OCI-LY7 (cell line): ENCODE data around the gene RHOB. TPM values are rescaled to one million over a fixed set of nuclear protein-coding genes. Genes with fewer than 3 reads are reported as not detected.
A peak's percentile ranks its signal among the peaks of the same experiment; 100 is the strongest.

Experiments used
- BruUV-seq: library from RNA; stranded (reverse); fragments of 400-500 nt; replicated peaks from 2 replicates; lab custom pipeline; 2021; lab: Mats Ljungman, UMichigan
- CTCF ChIA-PET: fragments of 300-600 bp; sonication (Branson Sonifier 250); formaldehyde crosslinking; loops from one replicate; lab custom pipeline; 2022; ENCODE audit warnings: antibody characterized with exemption; ENCODE audit not compliant: unreplicated experiment; lab: Charles Lee
- POLR2A ChIA-PET: fragments of 300-600 bp; sonication (Branson Sonifier 250); formaldehyde crosslinking; loops from one replicate; lab custom pipeline; 2022; ENCODE audit warnings: antibody characterized with exemption; lab: Charles Lee
- DNase-seq: peaks from one replicate; pipeline ENCODE4 v3.0.0-alpha.2; 2015; ENCODE audit warnings: low spot score
- H2AFZ ChIP-seq: fragments of 200-600 bp; sonication (generic), shearing (Covaris generic); 2 replicates; pipeline ENCODE4 v1.6.1; 2014; ENCODE audit warnings: mild to moderate bottlenecking, antibody characterized with exemption, low read length, moderate library complexity
- H3K27ac ChIP-seq: fragments of 200-600 bp; sonication (generic); 2 replicates; pipeline ENCODE4 v1.5.1; 2014; ENCODE audit warnings: mixed run types, low read depth, mild to moderate bottlenecking, moderate library complexity, low read length, inconsistent platforms; ENCODE audit not compliant: poor library complexity, severe bottlenecking
- H3K36me3 ChIP-seq: fragments of 200-600 bp; sonication (generic); 2 replicates; pipeline ENCODE4 v1.6.1; 2014; ENCODE audit warnings: mild to moderate bottlenecking, antibody characterized with exemption, low read length, moderate library complexity, mixed read lengths; ENCODE audit not compliant: insufficient read depth
- H3K4me1 ChIP-seq: fragments of 200-600 bp; sonication (generic); 2 replicates; pipeline ENCODE4 v1.5.1; 2014; ENCODE audit warnings: mild to moderate bottlenecking, low read length; ENCODE audit not compliant: insufficient read depth, poor library complexity, severe bottlenecking
- H3K4me2 ChIP-seq: fragments of 200-600 bp; sonication (generic); 2 replicates; pipeline ENCODE4 v1.6.1; 2014; ENCODE audit warnings: mild to moderate bottlenecking, low read length
- H3K4me3 ChIP-seq: fragments of 200-600 bp; sonication (generic); 2 replicates; pipeline ENCODE4 v1.5.1; 2014; ENCODE audit warnings: mild to moderate bottlenecking, low read depth, low read length; ENCODE audit not compliant: poor library complexity, severe bottlenecking
- H3K79me2 ChIP-seq: fragments of 200-600 bp; sonication (generic); 2 replicates; pipeline ENCODE4 v1.6.1; 2016; ENCODE audit warnings: low read depth, mild to moderate bottlenecking, low read length, moderate library complexity, mixed read lengths; ENCODE audit not compliant: insufficient read depth
- H3K9me2 ChIP-seq: fragments of 200-600 bp; sonication (generic); 2 replicates; pipeline ENCODE4 v1.6.1; 2016; ENCODE audit warnings: mild to moderate bottlenecking, low read length, mixed read lengths; ENCODE audit not compliant: insufficient read depth
- H3K9me3 ChIP-seq: fragments of 200-600 bp; sonication (generic); 2 replicates; pipeline ENCODE4 v1.6.1; 2014; ENCODE audit warnings: mild to moderate bottlenecking, mixed run types, low read length, mixed read lengths
- H4K20me1 ChIP-seq: fragments of 200-600 bp; sonication (generic); 2 replicates; pipeline ENCODE4 v1.6.1; 2014; ENCODE audit warnings: mild to moderate bottlenecking, antibody characterized with exemption, low read length, moderate library complexity, mixed read lengths; ENCODE audit not compliant: insufficient read depth
- EZH2phosphoT487 ChIP-seq: fragments of 200-600 bp; sonication (generic); IDR thresholded peaks from 2 replicates; pipeline ENCODE4 v1.6.1; 2018; ENCODE audit warnings: low read depth, borderline replicate concordance, mild to moderate bottlenecking, mixed run types, antibody characterized with exemption, low read length, moderate library complexity, mixed read lengths
- intact Hi-C: fragments of 100-400 bp; cut with micrococcal nuclease; formaldehyde crosslinking; loops from one replicate; pipeline ENCODE4 v1.10.0; 2022; ENCODE audit not compliant: unreplicated experiment
- total RNA-seq, 2 experiments: library from RNA; depleted of rRNA in 1 of 2; stranded (reverse); fragments of >200 nt in 1 of 2; shearing (Covaris generic) in 1 of 2; gene quantifications; 2 replicates each; pipeline ENCODE4 v1.2.3, GENCODE V29; 2014 to 2022
- TF ChIP-seq, protein P1 (sequence below): fragments of 200-600 bp; sonication (generic); conservative IDR thresholded peaks from 2 replicates; pipeline ENCODE4 v1.5.1; 2014; ENCODE audit warnings: mild to moderate bottlenecking, antibody characterized with exemption, low read length, moderate library complexity, mixed read lengths

RHOB gene
- total RNA-seq, 2 experiments from 2014 or later = 0.36 TPM; not detected in 1

DNA sequence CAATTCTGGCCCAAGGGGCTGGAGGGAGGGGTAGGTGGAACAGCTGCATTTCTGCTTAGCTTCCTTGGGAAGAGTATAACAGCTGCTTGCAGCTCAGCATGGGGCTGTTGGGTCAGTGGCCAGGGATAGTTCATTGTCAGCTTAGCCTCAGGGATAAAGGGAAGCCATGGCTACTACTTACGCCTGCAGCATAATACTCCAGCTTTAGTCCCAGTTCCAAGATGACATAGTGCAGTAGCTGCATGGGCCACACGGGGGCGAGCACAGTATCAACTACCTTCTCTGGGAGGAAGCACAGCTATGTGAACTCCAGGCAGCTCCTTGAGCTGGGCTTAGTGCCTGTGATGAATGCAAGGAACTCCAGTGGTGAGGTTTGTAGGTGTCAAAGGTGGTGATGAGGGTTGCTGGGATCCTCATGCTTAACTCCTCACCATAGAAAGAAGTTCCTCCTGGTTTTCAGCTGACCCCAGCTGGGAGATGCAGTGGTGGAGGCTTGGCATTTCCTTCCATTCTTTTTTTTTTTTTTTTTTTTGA lies 35.4 kb upstream of the RHOB start:
- intact Hi-C loops = no loop called here
- Histone ChIP-seq H3K9me3 (peaks cover 24% of the 10 kb centered on the region), H3K27ac (no peak overlapping the region), H4K20me1 (no peaks in the 10 kb centered on the region), H2AFZ (no peak overlapping the region), H3K9me2 (no peaks in the 10 kb centered on the region), H3K4me3 (no peak overlapping the region), H3K4me1 (no peaks in the 10 kb centered on the region), H3K36me3 (no peaks in the 10 kb centered on the region), H3K79me2 (no peaks in the 10 kb centered on the region), H3K4me2 (no peak overlapping the region)
- ChIA-PET POLR2A (interaction anchor here (0.6 to 1.6 kb wide), 4 partner anchors 13 to 84 kb away, joined by 3 to 8 read pairs (median 4); no protein-coding TSS in a partner anchor), CTCF (interaction anchor here (0.6 to 2.3 kb wide), 8 partner anchors 8 to 201 kb away, joined by 3 to 13 read pairs (median 6); no protein-coding TSS in a partner anchor)
- no TSS peak for BruUV-seq
- peak; percentile 73 for DNase-seq
- TF ChIP-seq, protein P1, sequence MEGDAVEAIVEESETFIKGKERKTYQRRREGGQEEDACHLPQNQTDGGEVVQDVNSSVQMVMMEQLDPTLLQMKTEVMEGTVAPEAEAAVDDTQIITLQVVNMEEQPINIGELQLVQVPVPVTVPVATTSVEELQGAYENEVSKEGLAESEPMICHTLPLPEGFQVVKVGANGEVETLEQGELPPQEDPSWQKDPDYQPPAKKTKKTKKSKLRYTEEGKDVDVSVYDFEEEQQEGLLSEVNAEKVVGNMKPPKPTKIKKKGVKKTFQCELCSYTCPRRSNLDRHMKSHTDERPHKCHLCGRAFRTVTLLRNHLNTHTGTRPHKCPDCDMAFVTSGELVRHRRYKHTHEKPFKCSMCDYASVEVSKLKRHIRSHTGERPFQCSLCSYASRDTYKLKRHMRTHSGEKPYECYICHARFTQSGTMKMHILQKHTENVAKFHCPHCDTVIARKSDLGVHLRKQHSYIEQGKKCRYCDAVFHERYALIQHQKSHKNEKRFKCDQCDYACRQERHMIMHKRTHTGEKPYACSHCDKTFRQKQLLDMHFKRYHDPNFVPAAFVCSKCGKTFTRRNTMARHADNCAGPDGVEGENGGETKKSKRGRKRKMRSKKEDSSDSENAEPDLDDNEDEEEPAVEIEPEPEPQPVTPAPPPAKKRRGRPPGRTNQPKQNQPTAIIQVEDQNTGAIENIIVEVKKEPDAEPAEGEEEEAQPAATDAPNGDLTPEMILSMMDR = peak; percentile 83
- no peak for TF ChIP-seq EZH2phosphoT487

DNA sequence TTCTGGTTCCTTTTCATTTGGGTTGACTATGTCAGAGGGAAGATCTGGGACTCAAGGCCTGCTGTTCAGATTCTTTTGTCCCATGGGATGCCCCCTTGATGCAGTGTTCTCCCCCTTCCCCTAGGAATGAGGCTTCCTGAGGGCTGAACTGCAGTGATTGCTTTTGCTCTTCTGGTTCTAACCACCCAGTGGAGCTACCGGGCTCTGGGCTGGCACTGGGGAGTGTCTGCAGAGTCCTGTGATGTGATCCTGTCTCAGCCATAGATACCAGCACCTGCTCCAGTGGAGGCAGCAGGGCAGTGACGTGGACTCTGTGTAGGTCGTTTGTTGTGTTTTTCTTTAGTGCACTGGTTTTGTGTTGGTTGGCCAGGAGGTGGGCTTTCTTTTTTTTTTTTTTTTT lies 32.1 kb upstream of the RHOB start:
- BruUV-seq = no TSS peak
- H2AFZ ChIP-seq = no peak overlapping the region
- ChIA-PET POLR2A (interaction anchor here (0.6 to 1.7 kb wide), 6 partner anchors 9 to 1548 kb away, joined by 3 to 7 read pairs (median 4); no protein-coding TSS in a partner anchor), CTCF (no interaction called here)
- TF ChIP-seq, protein P1 = no peak
- no peak overlapping the region for H3K27ac ChIP-seq
- DNase-seq = no peak
- H3K79me2 ChIP-seq = no peaks in the 10 kb centered on the region
- H3K9me3 ChIP-seq = peaks cover 7% of the 10 kb centered on the region
- intact Hi-C loops = no loop called here
- no peak overlapping the region for H3K4me2 ChIP-seq
- H3K36me3 ChIP-seq = no peaks in the 10 kb centered on the region
- H3K4me3 ChIP-seq = no peak overlapping the region
- no peaks in the 10 kb centered on the region for H3K4me1 ChIP-seq
- H3K9me2 ChIP-seq = no peaks in the 10 kb centered on the region
- no peaks in the 10 kb centered on the region for H4K20me1 ChIP-seq

DNA sequence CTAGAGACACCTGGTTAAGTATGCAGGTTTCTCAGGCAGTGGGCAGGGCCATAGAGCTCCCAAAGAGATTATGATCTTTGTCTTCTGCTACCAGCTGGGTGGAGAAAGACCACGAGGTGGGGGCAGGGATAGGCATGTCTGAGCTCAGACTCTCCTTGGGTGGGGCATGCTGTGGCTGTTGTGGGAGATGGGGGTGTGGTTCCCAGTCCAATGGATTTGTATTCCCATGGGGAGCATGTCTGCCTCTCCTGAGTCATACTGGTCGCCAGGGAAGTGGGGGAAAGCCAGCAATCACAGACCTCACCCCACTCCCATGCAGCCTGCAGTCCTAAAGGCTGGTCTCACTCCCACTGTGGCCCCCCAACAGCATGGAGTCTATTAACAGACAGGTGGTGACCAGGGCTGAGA lies 31.4 kb upstream of the RHOB start:
- Histone ChIP-seq H3K4me1 (no peaks in the 10 kb centered on the region), H3K9me2 (no peaks in the 10 kb centered on the region), H3K9me3 (no peaks in the 10 kb centered on the region), H3K4me3 (no peak overlapping the region), H3K27ac (no peak overlapping the region), H3K36me3 (no peaks in the 10 kb centered on the region), H4K20me1 (no peaks in the 10 kb centered on the region), H3K4me2 (no peak overlapping the region), H3K79me2 (no peaks in the 10 kb centered on the region), H2AFZ (no peak overlapping the region)
- TF ChIP-seq, protein P1 = no peak
- TF ChIP-seq EZH2phosphoT487 = no peak
- no TSS peak for BruUV-seq
- CTCF ChIA-PET = interaction anchor here (0.7 kb wide), 1 partner anchor 9 kb away, joined by 3 read pairs; no protein-coding TSS in a partner anchor
- POLR2A ChIA-PET = interaction anchor here (0.6 to 0.7 kb wide), 2 partner anchors 45 to 1548 kb away, joined by 3 to 7 read pairs; no protein-coding TSS in a partner anchor
- no peak for DNase-seq
- intact Hi-C loops = no loop called here
